Activated naive CD4-positive, alpha-beta T cell treated with anti-CD3 and anti-CD28 coated beads for 36 hours (primary cell): Measurements from ENCODE around the gene PROSER3. TPM values are rescaled to one million over a fixed set of nuclear protein-coding genes. Genes with fewer than 3 reads are reported as not detected.

ENCODE experiments used
- CTCF ChIA-PET: fragments of 350-600 bp; sonication (Branson Sonifier 250); formaldehyde crosslinking; loops from one replicate; lab custom pipeline; 2021; ENCODE audit warnings: antibody characterized with exemption; lab: Charles Lee
- DNase-seq: peaks from one replicate; pipeline ENCODE4 v3.0.0-alpha.2; 2020
- H3K27ac Mint-ChIP-seq: one replicate; pipeline ENCODE4 v1.8.0; 2021; ENCODE audit warnings: mild to moderate bottlenecking, mixed read lengths
- H3K27me3 Mint-ChIP-seq: one replicate; pipeline ENCODE4 v1.8.0; 2021; ENCODE audit warnings: low read depth, mixed read lengths
- H3K36me3 Mint-ChIP-seq: one replicate; pipeline ENCODE4 v1.8.0; 2021; ENCODE audit warnings: low read depth, mixed read lengths
- H3K4me1 Mint-ChIP-seq: one replicate; pipeline ENCODE4 v1.8.0; 2021; ENCODE audit warnings: low read depth, mixed read lengths
- H3K4me3 Mint-ChIP-seq: one replicate; pipeline ENCODE4 v1.8.0; 2021; ENCODE audit warnings: mild to moderate bottlenecking, moderate library complexity, mixed read lengths
- H3K9me3 Mint-ChIP-seq: one replicate; pipeline ENCODE4 v1.8.0; 2021; ENCODE audit warnings: mixed read lengths
- intact Hi-C: fragments of 100-400 bp; cut with micrococcal nuclease; formaldehyde crosslinking; loops from one replicate; pipeline ENCODE4 v1.15.1; 2023
- total RNA-seq, 2 experiments: library from RNA; stranded (reverse); gene quantifications; one replicate each; pipeline ENCODE4 v1.2.3, GENCODE V29; 2021

The PROSER3 gene
- total RNA-seq, 2 experiments from 2014 or later: 45.3 to 47.4 TPM

DNA sequence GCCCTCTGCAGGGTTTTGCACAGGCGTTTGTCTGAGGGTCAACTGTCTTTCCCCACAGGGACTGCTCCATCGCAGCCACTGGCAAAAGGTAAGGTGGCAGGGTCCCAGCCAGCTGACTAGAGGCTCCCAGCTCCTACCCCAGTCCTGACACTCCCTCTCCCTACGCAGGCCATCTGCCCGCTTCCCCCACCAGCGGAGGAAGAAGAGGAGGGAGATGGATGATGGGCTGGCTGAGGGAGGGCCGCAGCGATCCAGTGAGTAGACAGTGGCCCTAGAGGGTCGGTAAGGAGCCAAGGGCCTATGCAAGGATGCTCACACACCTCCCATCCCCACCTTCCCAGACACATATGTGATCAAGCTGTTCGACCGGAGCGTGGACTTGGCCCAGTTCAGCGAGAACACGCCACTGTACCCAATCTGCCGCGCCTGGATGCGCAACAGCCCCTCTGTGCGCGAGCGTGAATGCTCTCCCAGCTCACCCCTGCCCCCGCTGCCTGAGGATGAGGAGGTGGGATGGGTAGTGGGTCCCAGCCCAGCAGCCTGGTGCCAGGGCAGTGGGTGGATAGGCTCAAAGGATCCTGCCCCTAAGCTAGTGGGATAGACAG, 5.1 kb upstream of the PROSER3 start:
- H3K36me3 Mint-ChIP-seq: peaks cover 13% of the 10 kb centered on the region
- intact Hi-C loops: no loop called here
- CTCF ChIA-PET: no interaction called here
- no peak overlapping the region for H3K27ac Mint-ChIP-seq
- H3K27me3 Mint-ChIP-seq: peaks cover 8% of the 10 kb centered on the region
- no peak for DNase-seq
- peaks cover 22% of the 10 kb centered on the region for H3K4me1 Mint-ChIP-seq
- H3K9me3 Mint-ChIP-seq: no peaks in the 10 kb centered on the region
- H3K4me3 Mint-ChIP-seq: no peak overlapping the region

DNA sequence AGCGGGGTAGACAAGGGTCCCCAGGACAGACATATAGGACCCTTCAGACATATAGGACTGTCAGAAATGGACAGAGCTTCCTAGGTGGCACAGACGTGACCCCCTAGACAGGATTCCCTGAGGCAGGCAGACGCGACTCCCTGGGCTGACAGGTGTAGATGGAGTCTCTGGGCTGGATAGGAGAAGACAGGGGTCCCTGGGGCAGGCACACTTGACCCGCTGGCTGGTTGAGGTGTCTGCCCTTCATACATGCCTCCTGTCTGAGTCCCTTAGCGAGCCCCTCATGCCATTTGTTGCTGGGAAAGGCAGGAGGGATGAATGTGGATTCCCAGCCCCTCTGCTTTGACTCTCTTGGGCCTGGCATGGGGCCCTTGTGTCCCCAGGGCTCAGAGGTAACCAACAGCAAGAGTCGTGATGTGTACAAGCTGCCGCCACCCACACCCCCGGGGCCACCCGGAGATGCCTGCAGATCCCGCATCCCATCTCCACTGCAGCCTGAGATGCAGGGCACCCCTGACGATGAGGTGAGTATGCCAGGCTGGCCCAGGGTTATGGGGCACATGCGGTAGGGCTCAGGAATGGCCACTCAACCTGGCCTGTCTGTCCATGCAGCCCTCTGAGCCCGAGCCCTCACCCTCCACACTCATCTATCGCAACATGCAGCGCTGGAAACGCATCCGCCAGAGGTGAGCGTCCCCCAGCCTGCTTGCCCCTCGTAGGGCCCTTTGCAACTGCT, 4.2 kb upstream of the PROSER3 start:
- CTCF ChIA-PET: no interaction called here
- DNase-seq: no peak
- intact Hi-C loops: no loop called here
- H3K36me3 Mint-ChIP-seq: peaks cover 13% of the 10 kb centered on the region
- peaks cover 18% of the 10 kb centered on the region for H3K4me1 Mint-ChIP-seq
- H3K27ac Mint-ChIP-seq: no peak overlapping the region
- no peak overlapping the region for H3K4me3 Mint-ChIP-seq
- peaks cover 8% of the 10 kb centered on the region for H3K27me3 Mint-ChIP-seq
- no peaks in the 10 kb centered on the region for H3K9me3 Mint-ChIP-seq

DNA sequence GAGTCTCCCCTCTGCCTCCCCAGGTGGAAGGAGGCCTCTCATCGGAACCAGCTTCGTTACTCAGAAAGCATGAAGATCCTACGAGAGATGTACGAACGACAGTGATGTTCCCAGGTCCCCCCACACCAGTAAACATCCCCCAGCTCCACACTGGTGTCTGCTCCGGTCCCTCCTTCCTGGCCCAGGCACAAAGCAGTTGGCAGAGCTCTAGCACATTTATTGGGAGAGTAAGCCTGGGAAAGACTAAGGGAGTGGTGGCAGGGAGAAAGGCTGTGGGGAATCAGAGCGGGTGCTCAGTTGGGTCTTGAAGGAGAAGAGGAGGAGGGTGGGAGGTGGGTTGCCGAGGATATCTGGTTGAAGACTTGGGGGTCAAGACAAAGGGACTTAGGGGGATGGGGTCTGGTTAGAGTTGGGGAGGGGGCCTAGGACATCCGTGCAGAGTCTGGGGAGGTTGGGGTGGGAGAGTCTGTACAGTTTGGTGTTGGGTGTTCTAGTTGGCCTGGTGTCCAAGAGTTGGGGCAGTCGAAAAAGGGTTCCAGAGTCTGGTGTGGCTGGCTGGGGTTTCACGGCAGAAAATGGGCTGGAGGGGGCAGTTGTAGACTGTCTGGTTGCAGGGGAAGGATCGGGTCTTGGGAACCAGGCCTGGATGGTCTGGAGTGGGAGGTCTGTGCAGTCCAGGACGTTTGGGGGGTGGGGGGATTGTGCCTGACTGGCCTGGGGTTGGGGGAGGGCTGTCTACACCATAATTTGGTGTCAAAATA, 3.4 kb upstream of the PROSER3 start:
- Mint-ChIP-seq H3K27me3 (peaks cover 8% of the 10 kb centered on the region), H3K36me3 (peaks cover 17% of the 10 kb centered on the region), H3K9me3 (no peaks in the 10 kb centered on the region), H3K4me3 (no peak overlapping the region), H3K4me1 (peaks cover 21% of the 10 kb centered on the region), H3K27ac (no peak overlapping the region)
- DNase-seq: no peak
- CTCF ChIA-PET: no interaction called here
- intact Hi-C loops: no loop called here

DNA sequence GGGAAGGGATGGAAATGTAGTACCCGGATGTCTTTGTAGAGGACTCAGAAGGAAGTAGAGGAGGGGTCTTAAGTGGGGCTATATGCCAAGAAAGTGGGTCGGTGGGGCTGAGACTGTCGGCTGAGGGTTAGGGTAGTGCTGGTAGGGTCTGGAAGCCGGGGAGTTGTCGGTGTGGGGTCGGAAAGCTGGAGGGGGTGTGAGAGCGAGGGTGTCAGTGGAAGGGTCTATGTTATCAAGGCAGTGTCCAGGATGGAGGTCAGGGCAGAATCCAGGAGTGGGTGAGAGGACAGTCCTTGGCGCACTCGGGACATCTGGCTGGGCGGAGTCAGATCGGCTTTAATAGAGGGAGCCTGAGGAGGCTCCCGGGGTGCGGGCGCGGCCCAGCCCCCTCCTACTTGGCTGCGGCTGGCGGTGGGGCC, 2.8 kb upstream of the PROSER3 start:
- Mint-ChIP-seq H3K4me3 (no peak overlapping the region), H3K4me1 (peaks cover 20% of the 10 kb centered on the region), H3K36me3 (peaks cover 19% of the 10 kb centered on the region), H3K27me3 (peaks cover 8% of the 10 kb centered on the region), H3K27ac (no peak overlapping the region), H3K9me3 (no peaks in the 10 kb centered on the region)
- intact Hi-C loops: no loop called here
- DNase-seq: no peak
- CTCF ChIA-PET: no interaction called here

DNA sequence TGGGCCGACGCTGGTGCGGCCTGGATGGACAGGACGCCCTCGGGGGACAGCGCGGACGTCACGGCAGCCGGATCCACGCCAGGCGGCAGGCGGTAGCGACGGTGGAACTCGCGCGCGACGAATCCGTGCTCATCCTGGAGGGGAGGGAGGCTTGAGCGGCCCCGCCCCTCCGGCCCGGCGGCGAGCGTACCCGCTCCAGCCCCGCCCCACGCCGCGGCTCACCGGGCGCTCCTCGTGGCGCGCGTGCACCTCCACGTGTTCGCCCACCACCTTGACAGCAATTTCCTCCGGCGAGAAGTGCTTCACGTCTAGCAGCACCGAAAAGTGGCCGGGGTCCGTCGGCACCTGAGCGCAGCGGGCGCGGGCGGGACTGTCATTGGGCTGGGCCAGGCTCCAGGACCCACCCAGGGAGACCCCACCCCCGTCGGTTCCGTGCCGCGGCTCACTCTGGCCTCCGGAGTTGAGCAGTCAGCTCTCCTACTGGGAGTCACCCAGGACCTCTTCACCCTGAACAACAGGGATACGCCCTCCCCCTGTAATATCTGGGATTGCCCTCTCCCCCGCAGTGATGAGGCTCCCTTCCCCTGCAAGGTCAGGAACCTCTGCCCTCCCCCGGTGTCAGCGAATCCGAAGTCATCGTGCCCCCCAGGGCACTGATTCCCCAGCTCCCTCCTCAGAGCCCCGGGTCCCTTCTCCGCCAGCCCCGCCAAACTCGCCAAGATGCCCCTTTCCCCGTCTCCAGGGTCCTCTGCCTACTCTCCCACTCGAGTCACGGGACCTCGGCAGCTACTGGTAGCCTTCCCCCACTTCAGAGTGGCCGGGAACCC, 2.2 kb upstream of the PROSER3 start:
- Mint-ChIP-seq H3K36me3 (peaks cover 21% of the 10 kb centered on the region), H3K9me3 (no peaks in the 10 kb centered on the region), H3K27ac (no peak overlapping the region), H3K4me3 (peak overlapping the region; percentile 55), H3K27me3 (peaks cover 8% of the 10 kb centered on the region), H3K4me1 (peaks cover 20% of the 10 kb centered on the region)
- CTCF ChIA-PET: no interaction called here
- peak; percentile 53 for DNase-seq
- intact Hi-C loops: loop anchor here (2.0 kb wide), 1 partner anchor 299 kb away; the partner anchor contains the start of genes THAP8 and WDR62

DNA sequence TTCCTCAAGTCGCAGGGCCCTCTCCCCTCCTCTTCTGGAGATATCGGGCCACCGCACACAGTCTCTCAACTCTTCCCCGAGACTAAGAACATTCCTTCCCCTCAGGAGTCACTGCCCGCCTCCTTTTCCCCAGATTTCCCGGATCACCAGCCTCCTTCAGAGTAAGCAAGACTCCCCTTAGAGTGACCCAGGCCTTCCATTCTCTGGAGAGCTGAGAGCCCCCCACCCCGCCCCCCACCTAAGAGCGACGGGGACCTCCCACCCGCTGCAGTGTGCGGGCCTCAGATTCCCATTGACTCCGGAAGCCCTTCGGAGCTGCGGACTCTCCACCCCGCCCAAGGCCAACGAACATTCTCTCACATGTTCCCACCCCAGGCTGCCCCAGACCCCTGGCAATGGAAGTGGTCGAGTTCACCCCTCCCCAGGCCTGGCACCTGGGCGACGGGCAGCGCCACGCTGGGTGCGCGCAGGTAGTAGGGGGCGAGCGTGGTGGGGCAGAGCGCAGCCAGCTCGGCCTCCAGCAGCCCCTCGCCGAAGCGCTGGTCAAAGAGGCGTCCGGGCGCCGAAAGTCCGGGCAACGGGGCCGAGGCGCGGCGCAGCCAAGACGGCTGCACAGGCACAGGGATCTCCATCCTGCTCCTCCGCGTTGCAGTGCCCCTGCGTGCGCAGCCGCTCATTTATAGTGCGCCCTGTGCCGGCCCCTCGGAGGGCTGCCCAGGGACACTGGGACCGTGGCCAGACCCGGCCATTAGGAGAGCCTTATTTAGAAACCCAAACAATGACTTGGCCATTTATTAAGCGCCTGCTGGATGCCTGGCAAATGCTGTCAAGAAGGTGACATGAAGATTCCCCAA, 1.4 kb upstream of the PROSER3 start, which contains the start of gene HSPB6:
TSS of gene HSPB6 (minus strand) at position 653 of the 854 bp plus-strand sequence. CDS start at position 632, 21 bp downstream.
- H3K36me3 Mint-ChIP-seq: peaks cover 21% of the 10 kb centered on the region
- peaks cover 8% of the 10 kb centered on the region for H3K27me3 Mint-ChIP-seq
- peak within 1 kb of the TSS; percentile 92 for H3K27ac Mint-ChIP-seq
- CTCF ChIA-PET: interaction anchor here (0.8 to 1.3 kb wide), 3 partner anchors 9 to 208 kb away, joined by 3 to 4 read pairs (median 4); partner anchors contain the start of genes IGFLR1 and LIN37
- no peaks in the 10 kb centered on the region for H3K9me3 Mint-ChIP-seq
- intact Hi-C loops: loop anchor here (2.0 kb wide), 1 partner anchor 298 kb away; the partner anchor contains the start of genes THAP8 and WDR62
- H3K4me3 Mint-ChIP-seq: peak within 1 kb of the TSS; percentile 90
- H3K4me1 Mint-ChIP-seq: peaks cover 20% of the 10 kb centered on the region
- DNase-seq: no peak

DNA sequence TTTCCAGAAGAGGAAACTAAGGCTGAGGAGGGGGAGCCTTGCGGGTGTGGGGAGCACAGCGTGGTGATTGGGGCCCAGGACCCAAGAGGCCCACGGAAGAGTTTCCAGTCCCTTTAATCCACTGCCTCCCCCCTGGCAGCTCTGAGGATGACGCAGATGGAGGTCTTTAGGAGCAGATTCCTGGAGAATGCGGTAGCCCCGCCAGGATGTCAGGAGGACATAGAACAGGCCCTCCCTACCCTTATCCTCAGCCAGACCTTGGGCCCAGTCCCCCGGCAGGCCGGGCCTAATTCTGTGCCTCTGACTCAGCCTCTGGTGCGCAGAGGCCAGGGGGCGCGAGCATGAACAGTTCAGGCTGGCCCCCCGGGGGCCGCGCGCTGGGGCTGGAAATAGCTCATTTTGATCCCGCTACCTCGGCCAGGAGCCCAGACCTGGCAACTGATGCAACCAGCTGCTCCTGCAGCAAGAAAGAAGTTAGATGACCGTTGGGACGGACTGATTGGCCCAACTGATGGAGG, 686 bp upstream of the PROSER3 start:
- Mint-ChIP-seq H3K9me3 (no peaks in the 10 kb centered on the region), H3K27ac (peak overlapping the region; percentile 92), H3K4me3 (peak overlapping the region; percentile 90), H3K36me3 (peaks cover 26% of the 10 kb centered on the region), H3K4me1 (peaks cover 20% of the 10 kb centered on the region), H3K27me3 (peaks cover 8% of the 10 kb centered on the region)
- CTCF ChIA-PET: interaction anchor here (0.8 to 1.3 kb wide), 3 partner anchors 9 to 208 kb away, joined by 3 to 4 read pairs (median 4); partner anchors contain the start of genes IGFLR1 and LIN37
- peak; percentile 56 for DNase-seq
- intact Hi-C loops: loop anchor here (2.0 kb wide), 1 partner anchor 298 kb away; the partner anchor contains the start of genes THAP8 and WDR62

DNA sequence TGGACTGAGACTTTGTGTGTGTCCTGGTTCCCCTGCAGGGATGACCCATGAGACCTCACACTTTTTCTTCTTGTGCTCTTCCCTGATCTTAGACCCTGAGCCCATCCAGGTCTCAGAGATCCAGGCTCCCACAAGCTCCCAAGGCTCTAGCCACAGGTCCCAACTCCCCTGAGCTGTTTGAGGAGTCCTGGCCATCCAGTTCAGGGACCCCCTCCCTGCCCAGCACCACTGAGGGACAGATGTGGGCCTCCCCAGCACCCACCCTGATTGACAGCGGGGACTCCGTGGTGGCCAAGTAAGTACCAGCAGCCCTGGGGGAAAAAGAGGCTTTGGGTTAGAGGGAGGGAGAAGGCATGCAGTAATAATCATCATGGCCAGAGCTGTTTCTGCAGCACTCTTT, 1.7 kb downstream of the PROSER3 start:
- CTCF ChIA-PET: no interaction called here
- Mint-ChIP-seq H3K27me3 (peaks cover 8% of the 10 kb centered on the region), H3K4me3 (peak overlapping the region; percentile 90), H3K4me1 (peaks cover 20% of the 10 kb centered on the region), H3K36me3 (peaks cover 21% of the 10 kb centered on the region), H3K27ac (no peak overlapping the region), H3K9me3 (no peaks in the 10 kb centered on the region)
- intact Hi-C loops: no loop called here
- DNase-seq: no peak

DNA sequence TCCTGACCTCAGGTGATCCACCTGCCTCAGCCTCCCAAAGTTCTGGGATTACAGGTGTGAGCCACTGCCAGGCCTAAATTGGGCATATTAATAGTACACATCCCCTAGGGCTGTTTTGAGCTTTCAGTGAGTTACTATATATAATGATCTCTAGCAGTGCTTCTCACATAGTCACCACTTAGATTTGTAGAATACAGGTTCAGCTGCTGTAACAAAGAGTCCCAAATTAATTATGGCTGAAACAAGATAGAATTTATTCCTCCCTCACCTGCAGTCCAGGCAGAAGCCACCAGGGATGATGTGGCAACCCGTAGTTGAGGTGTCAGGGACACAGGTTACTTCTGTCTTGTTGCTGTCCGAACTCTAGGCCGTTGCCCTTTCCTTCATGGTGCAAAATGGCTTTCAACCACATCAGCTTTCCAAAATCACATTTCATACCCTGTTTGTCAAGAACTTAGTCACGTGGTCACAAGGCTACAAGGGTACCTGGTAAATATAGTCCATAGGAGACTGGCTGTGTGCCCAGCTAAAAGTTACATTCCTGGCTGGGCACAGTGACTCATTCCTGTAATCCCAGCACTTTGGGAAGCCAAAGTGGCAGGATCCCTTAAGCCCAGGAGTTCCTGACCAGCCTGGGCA, 2.9 kb downstream of the PROSER3 start:
- intact Hi-C loops: no loop called here
- CTCF ChIA-PET: no interaction called here
- H3K27me3 Mint-ChIP-seq: peaks cover 8% of the 10 kb centered on the region
- peaks cover 23% of the 10 kb centered on the region for H3K36me3 Mint-ChIP-seq
- H3K4me1 Mint-ChIP-seq: peaks cover 19% of the 10 kb centered on the region
- H3K27ac Mint-ChIP-seq: no peak overlapping the region
- no peaks in the 10 kb centered on the region for H3K9me3 Mint-ChIP-seq
- H3K4me3 Mint-ChIP-seq: no peak overlapping the region
- DNase-seq: no peak

DNA sequence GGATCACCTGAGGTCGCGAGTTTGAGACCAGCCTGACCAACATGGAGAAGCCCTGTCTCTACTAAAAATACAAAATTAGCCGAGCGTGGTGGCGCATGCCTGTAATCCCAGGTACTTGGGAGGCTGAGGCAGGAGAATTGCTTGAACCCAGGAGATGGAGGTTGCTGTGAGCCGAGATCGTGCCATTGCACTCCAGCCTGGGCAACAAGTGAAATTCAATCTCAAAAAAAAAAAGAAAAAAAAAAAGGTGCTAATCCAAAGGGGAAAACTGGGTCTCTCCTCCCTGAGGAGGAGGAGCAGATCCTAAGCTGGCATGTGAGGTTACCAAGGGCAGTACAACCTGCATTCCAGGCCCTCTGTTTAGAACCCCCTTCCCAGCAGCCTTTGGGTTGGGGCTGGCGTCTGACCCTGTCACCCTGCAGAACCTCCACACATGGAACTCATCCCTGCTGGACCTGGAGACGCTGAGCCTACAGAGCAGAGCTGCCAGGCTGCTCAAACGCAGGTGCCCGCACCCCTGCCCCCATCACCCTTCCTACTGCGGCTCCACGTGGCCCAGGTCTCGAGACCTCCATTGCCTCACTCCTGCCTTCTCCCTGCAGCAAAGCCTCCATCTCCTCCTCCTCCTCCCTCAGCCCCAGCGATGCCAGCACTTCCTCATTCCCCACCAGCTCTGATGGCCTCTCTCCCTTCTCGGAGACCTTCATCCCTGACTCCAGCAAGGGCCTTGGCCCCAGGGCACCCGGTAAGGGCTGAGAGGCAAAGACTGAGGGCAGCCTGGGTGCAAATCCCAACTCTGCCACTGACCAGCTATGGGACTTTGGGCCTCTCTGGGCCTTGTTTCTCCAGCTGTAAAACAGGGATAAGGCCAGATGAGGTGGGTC, 6.7 kb downstream of the PROSER3 start:
- Mint-ChIP-seq H3K9me3 (no peaks in the 10 kb centered on the region), H3K4me3 (no peak overlapping the region), H3K4me1 (peaks cover 1% of the 10 kb centered on the region), H3K27me3 (no peaks in the 10 kb centered on the region), H3K27ac (no peak overlapping the region), H3K36me3 (peaks cover 28% of the 10 kb centered on the region)
- no peak for DNase-seq
- CTCF ChIA-PET: interaction anchor here (1.0 kb wide), 1 partner anchor 55 kb away, joined by 4 read pairs; no protein-coding TSS in a partner anchor
- intact Hi-C loops: no loop called here
